GM12873 (cell line): ENCODE data around the gene TOR1B.

Experiments
- TF ChIP-seq, protein P1 (sequence below): IDR thresholded peaks from 2 replicates; pipeline ENCODE4 v1.5.1; 2012; ENCODE audit warnings: low read depth, mild to moderate bottlenecking, moderate library complexity, low read length, control low read depth; ENCODE audit not compliant: insufficient read depth; ENCODE audit errors: missing control alignments

TOR1B gene

DNA sequence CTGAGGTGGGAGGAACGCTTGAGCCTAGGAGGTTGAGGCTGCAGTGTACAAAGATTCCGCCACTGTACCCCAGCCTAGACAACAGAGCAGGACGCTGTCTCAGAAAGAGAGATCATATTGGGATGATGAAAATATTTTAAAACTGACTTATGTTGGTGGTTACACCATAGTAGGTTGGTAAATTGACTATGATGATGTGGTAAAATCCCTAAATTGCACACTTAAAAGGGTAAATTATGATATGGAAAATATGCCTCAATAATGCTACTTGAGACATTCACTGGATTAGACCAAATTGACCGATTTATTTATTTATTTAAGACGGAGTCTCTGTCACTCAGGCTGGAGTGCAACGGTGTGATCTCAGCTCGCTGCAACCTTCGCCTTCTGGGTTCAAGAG is 21.9 kb upstream of the TOR1B start:
- TF ChIP-seq, protein P1, sequence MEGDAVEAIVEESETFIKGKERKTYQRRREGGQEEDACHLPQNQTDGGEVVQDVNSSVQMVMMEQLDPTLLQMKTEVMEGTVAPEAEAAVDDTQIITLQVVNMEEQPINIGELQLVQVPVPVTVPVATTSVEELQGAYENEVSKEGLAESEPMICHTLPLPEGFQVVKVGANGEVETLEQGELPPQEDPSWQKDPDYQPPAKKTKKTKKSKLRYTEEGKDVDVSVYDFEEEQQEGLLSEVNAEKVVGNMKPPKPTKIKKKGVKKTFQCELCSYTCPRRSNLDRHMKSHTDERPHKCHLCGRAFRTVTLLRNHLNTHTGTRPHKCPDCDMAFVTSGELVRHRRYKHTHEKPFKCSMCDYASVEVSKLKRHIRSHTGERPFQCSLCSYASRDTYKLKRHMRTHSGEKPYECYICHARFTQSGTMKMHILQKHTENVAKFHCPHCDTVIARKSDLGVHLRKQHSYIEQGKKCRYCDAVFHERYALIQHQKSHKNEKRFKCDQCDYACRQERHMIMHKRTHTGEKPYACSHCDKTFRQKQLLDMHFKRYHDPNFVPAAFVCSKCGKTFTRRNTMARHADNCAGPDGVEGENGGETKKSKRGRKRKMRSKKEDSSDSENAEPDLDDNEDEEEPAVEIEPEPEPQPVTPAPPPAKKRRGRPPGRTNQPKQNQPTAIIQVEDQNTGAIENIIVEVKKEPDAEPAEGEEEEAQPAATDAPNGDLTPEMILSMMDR: no peak

DNA sequence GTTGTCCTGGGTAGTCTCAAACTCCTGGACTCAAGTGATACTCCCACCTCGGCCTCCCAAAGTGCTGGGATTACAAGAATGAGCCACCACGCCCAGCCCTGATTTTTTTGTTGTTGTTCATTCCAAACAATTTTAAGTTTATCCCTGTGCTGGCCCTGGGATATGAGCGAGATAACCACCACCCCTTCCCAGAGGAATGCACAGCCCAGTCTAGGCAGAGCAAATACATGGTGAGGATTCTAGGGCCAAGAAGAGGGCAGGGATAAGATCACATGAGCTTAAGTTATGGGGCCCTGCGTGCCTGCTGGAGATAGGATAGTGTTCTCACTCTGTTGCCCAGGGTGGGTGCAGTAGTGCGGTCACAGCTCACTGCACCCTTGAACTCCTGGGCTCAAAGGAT is 21.0 kb upstream of the TOR1B start:
- TF ChIP-seq, protein P1: no peak

DNA sequence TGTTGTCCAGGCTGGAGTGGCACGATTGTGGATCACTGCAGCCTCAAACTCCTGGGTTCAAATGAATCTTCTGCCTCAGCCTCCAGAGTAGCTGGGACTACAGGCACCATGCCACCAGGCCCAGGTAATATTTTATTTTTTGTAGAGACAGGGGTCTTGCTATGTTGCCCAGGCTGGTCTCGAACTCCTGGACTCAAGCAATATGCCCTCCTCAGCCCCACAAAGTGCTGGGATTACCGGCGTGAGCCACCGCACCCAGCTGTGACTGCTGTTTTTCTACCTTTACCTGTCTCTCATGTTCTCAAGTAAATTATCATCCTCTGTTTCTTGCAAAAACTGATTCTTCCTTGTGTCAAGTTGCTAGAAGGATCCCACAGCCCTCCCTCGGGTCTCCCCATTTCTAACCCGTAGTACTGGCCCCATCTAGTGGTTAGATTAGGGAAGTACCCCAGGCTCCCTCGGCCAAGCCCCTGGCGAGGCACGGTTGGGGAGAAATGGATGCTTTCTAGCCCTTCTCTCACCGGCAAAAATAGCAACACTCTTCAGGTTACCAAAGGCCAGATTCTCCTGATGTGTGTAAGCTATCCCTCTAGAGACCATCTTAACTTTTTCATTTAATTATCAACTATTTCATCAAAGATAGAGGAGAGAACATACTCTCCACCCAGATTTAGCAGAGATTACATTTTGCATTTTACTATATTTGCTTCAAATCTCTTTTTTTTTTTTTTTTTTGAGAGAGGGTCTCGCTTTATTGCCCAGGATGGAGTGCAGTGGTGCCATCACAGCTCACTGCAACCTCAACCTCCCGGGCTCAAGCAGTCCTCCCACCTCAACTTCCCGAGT is 19.2 kb upstream of the TOR1B start:
- TF ChIP-seq, protein P1: peak; percentile 88

DNA sequence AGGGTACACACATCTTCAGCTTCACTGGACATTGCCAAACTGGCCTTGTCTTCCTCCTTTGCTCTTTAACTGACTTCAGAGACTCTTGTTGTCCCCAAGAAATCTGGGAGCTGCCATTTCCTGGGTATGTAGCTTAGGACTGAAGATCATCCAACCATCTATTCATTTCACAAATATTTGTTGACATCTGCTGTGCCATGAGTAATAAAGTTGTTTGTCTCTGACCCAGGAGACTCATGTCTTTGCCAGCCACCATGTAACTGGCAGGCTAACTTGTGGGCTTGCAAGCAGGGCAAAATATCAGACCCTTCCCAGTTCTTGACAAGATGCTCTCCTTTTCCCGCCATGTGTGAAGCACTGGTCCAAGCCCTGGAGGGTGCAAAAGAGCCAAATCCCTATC is 17.1 kb upstream of the TOR1B start:
- TF ChIP-seq, protein P1: no peak

DNA sequence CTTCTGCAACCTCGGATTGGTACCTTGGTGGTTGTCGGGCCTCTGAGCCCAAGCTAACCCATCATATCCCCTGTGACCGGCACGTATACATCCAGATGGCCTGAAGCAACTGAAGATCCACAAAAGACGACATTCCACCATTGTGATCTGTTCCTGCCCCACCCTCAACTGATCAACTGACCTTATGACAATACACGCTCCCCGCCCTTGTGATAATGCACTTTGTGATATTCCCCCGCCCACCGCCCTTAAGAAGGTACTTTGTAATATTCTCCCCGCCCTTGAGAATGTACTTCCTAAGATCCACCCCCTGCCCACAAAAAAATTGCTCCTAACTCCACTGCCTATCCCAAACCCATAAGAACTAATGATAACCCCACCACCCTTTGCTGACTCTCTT is 16.5 kb upstream of the TOR1B start:
- TF ChIP-seq, protein P1: no peak

DNA sequence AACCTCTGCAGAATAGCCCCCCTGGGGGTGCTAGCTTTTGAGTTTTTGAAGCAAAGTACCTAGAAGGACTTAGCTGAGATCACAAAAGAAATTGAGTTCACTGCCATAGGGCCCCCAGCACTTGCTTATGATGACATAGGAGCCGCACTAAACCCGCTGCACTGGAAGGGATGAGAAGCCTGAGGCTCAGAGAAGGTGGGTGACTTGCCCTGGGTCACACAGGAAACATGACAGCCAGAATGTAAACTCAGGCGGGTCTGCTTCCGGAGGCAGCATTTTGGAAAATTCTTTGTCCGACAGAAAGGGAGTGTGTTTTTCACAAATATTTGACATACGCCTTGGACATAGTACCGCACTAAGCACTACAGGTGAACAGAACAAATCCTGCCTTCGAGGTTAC is 8.4 kb upstream of the TOR1B start:
- TF ChIP-seq, protein P1: no peak

DNA sequence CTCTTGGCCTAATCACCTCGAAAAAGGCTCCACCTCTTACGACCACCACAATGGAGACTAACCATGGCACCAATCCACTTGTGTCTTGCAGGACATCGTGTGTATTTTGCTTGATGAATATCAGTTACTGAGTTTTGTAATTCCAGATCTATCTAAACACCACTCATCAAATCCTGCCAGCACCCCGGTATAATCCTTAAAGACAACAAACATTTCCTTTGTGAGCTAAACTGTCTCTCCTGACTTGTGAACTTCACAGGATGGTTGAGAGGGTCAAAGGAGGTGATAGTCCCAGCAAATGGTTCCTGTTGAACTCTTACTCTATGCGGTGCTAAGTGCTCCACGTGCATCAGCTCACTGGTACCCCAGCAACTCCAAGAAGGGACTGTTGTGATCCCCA is 4.0 kb upstream of the TOR1B start:
- TF ChIP-seq, protein P1: no peak
